ENCODE data around the gene FMOD.

GRCh38 chr1:203396595-203397194, 45.8 kb upstream of the FMOD start:
- TF ChIP-seq, protein P1, sequence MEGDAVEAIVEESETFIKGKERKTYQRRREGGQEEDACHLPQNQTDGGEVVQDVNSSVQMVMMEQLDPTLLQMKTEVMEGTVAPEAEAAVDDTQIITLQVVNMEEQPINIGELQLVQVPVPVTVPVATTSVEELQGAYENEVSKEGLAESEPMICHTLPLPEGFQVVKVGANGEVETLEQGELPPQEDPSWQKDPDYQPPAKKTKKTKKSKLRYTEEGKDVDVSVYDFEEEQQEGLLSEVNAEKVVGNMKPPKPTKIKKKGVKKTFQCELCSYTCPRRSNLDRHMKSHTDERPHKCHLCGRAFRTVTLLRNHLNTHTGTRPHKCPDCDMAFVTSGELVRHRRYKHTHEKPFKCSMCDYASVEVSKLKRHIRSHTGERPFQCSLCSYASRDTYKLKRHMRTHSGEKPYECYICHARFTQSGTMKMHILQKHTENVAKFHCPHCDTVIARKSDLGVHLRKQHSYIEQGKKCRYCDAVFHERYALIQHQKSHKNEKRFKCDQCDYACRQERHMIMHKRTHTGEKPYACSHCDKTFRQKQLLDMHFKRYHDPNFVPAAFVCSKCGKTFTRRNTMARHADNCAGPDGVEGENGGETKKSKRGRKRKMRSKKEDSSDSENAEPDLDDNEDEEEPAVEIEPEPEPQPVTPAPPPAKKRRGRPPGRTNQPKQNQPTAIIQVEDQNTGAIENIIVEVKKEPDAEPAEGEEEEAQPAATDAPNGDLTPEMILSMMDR (conservative IDR thresholded peaks at IDR 0.05; ENCODE audit: low read depth, low read length) = no peak
- no peak for TF ChIP-seq EZH2 (IDR thresholded peaks at IDR 0.05; ENCODE audit: borderline replicate concordance, low read depth, low read length, poor library complexity, severe bottlenecking)

All from A673 (cell line).